ENCODE data around the gene IQCH.

IQCH gene

DNA sequence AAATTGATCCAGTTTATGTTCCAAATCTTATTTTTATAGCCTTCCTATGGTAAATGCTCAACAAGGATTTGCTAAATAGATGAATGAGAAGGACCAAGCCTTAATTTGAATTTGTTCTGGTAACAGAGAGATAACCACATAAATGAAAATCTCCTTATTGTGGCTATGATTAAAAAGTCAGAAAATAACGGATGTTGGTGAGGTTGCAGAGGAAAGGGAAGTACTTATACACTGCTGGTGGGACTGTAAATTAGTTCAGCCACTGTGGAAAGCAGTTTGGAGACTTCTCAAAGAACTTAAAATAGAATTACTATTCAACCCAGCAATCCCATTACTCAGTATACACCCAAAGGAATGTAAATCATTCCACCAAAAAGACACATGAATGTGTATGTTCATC, 26.3 kb upstream of the IQCH start:
- H3K4me3 ChIP-seq (ENCODE audit: low read length), result no peak overlapping the region
- no peak for DNase-seq (ENCODE audit: low read depth)
- TF ChIP-seq, protein P1, sequence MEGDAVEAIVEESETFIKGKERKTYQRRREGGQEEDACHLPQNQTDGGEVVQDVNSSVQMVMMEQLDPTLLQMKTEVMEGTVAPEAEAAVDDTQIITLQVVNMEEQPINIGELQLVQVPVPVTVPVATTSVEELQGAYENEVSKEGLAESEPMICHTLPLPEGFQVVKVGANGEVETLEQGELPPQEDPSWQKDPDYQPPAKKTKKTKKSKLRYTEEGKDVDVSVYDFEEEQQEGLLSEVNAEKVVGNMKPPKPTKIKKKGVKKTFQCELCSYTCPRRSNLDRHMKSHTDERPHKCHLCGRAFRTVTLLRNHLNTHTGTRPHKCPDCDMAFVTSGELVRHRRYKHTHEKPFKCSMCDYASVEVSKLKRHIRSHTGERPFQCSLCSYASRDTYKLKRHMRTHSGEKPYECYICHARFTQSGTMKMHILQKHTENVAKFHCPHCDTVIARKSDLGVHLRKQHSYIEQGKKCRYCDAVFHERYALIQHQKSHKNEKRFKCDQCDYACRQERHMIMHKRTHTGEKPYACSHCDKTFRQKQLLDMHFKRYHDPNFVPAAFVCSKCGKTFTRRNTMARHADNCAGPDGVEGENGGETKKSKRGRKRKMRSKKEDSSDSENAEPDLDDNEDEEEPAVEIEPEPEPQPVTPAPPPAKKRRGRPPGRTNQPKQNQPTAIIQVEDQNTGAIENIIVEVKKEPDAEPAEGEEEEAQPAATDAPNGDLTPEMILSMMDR (conservative IDR thresholded peaks at IDR 0.05; ENCODE audit: low read length), result no peak

DNA sequence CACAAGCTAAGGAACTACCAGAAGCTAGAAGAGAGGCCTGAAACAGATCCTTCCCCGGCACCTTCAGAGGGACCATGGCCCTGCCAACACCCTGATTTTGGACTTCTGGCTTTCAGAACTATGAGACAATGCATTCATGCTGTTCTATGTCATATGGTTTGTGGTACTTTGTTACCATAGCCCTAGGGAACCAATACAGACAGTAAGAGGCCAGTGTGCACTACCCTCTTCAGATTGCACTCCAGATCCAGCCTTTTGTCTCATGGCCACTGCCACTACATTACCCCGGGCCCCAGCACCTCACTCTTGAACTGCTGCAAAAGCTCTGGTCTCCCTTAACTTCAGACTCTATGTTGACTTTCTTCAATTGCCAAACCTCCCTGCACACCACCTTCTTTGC, 24.1 kb upstream of the IQCH start:
- TF ChIP-seq, protein P1 (conservative IDR thresholded peaks at IDR 0.05; ENCODE audit: low read length), result no peak
- DNase-seq (ENCODE audit: low read depth), result no peak
- H3K4me3 ChIP-seq (ENCODE audit: low read length), result no peak overlapping the region

DNA sequence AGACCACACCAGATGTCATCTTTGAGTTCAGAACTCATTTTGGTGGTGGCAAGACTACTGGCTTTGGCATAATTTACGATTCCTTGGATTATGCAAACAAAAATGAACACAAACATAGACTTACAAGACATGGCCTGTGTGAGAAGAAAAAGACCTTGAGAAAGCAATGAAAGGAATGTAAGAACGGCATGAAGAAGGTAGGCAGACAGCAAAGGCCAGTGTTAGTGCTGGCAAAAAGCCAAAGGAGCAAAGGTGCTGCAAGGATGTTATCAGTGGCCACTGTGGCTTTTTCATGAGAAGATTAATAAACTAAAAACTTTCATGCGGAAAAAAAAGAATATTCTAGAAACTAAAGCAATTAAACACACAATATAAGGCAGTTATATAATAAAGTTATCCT, 22.0 kb upstream of the IQCH start:
- H3K4me3 ChIP-seq (ENCODE audit: low read length), result no peak overlapping the region
- no peak for DNase-seq (ENCODE audit: low read depth)
- TF ChIP-seq, protein P1 (conservative IDR thresholded peaks at IDR 0.05; ENCODE audit: low read length), result no peak

DNA sequence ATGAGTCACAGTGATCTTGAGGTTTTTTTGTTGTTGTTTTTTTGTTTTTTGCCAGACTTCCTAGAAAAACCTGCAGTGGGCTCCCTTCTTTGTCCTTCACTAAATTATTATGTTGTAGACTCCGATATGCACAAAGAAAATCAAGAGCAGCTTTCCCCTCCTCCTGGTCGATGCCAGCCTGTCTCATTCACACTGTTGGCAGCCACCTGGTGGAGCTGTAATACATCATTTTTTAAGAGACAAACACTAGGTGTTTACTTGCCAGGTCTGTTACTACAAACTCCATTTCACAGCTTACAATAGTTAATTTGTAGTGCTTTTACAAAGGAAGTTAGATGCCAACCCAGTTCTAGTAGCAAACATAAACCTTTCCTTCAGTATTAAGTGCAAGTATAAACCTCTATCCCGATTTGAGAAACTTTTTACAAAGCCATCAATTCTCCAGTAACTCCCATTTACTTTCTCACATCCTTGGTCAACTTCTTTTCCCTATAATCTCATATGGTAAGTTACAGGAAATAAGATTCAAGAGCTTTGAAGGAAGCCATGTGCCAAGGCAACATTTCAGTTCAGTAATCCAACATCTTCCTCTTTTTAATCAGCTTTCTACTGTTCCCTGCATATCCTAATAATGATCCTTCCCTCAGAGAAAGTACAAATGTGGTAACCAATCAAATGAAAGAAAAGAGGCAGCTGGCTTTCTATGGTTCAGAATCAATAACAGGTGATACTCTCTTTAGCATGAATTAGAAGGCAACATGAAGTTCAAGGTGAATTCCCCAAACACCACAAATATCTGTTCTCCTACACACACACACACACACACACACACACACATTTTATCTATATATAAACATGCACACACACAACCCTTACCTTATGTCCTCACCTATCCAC, 14.1 kb upstream of the IQCH start:
- TF ChIP-seq, protein P1 (conservative IDR thresholded peaks at IDR 0.05; ENCODE audit: low read length), result no peak
- DNase-seq (ENCODE audit: low read depth), result no peak

DNA sequence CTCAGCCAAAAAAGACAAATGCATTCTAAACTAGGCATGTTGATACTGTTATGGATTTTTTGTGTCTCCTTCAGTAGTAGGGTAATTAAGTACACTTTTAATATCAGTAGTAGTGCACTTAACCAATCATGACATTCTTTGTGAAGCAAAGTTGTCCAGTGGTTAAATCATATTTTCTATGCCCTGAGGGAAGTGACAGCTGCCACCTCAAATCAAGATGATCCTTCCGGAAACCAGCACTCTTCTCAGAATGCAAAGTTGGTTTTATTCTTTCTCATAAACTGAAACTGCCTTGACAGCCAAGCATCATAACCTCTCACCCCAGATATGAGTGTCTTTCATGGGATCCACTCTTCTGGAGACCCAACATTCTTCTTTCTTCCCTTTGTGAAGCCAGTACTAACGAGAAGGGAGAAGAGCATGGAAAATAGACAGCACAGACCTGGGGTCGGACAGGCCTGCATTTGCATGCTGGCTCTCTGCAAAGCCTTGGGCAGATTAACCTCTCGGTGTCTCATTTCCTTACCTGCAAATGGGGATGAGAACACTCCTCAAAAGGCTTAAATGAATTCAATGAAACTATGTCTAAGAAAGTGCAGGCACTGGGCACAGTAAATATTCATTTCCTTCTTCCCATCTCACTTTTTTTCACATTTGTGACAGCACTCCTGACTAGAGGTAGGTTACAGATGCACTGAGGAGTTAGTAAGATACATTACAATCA, 13.3 kb upstream of the IQCH start:
- no peak for DNase-seq (ENCODE audit: low read depth)
- no peak overlapping the region for H3K4me3 ChIP-seq (ENCODE audit: low read length)
- TF ChIP-seq, protein P1 (conservative IDR thresholded peaks at IDR 0.05; ENCODE audit: low read length), result no peak

More for the DNA sequence above, 14.1 kb upstream of the IQCH start:
- no peak overlapping the region for H3K4me3 ChIP-seq (ENCODE audit: low read length)

DNA sequence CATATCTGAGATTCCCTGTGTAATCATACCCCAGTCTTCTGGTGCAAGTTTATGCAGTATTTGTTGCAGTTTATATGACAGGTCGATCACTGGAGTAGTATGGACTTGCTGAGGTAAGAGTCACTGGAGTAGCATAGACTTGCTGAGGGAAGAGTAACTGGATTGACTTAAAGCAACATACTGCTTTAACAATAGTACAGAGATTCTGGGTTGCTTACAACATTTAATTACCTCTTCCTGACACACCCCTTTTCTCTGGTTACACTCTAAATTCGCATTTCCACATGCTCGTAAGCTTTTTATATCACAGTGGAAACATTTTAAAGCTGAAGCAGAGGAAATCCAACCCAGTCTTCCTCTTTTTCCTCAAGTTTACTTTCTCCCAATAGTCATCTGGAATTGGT, 11.9 kb upstream of the IQCH start:
- TF ChIP-seq, protein P1 (conservative IDR thresholded peaks at IDR 0.05; ENCODE audit: low read length), result no peak
- peak; percentile 33 for DNase-seq (ENCODE audit: low read depth)
- H3K4me3 ChIP-seq (ENCODE audit: low read length), result no peak overlapping the region

Measured in AG10803 (cell line).